Measurements from ENCODE around the gene CDKN2B. TPM values are rescaled to one million over a fixed set of nuclear protein-coding genes. Genes with fewer than 3 reads are reported as not detected.

Gene CDKN2B
- total and polyA plus RNA-seq, 2 experiments from 2014 or later, result 0.29 to 0.83 TPM

DNA sequence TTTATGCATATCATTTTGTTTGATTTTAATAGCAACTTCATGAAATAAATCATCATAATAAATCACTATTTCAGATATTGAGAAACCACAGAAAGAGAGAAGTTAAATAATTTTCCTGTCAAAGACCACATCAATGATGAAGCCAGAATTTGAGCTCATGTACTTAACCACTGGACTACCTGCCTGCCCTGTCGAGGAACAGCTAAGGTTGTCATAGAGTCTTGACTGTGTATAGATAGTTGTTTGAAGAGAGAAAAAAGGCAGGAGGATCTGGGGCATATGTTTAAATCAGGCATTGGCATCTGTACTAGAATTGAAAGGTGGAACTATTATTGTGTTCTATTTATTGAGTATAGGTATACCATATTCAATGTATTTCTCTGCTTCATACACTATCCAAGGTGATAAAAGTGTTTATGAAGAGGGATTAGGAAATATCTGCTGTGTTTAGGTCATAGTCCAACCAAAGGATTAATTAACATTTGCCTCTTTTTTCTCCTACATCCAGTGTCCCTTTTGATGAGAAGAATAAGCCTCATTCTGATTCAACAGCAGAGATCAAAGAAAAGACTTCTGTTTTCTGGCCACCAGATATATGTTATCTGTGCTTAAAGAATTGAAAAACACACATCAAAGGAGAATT lies 37.3 kb upstream of the CDKN2B start (continued):
- TF ChIP-seq, protein P1, sequence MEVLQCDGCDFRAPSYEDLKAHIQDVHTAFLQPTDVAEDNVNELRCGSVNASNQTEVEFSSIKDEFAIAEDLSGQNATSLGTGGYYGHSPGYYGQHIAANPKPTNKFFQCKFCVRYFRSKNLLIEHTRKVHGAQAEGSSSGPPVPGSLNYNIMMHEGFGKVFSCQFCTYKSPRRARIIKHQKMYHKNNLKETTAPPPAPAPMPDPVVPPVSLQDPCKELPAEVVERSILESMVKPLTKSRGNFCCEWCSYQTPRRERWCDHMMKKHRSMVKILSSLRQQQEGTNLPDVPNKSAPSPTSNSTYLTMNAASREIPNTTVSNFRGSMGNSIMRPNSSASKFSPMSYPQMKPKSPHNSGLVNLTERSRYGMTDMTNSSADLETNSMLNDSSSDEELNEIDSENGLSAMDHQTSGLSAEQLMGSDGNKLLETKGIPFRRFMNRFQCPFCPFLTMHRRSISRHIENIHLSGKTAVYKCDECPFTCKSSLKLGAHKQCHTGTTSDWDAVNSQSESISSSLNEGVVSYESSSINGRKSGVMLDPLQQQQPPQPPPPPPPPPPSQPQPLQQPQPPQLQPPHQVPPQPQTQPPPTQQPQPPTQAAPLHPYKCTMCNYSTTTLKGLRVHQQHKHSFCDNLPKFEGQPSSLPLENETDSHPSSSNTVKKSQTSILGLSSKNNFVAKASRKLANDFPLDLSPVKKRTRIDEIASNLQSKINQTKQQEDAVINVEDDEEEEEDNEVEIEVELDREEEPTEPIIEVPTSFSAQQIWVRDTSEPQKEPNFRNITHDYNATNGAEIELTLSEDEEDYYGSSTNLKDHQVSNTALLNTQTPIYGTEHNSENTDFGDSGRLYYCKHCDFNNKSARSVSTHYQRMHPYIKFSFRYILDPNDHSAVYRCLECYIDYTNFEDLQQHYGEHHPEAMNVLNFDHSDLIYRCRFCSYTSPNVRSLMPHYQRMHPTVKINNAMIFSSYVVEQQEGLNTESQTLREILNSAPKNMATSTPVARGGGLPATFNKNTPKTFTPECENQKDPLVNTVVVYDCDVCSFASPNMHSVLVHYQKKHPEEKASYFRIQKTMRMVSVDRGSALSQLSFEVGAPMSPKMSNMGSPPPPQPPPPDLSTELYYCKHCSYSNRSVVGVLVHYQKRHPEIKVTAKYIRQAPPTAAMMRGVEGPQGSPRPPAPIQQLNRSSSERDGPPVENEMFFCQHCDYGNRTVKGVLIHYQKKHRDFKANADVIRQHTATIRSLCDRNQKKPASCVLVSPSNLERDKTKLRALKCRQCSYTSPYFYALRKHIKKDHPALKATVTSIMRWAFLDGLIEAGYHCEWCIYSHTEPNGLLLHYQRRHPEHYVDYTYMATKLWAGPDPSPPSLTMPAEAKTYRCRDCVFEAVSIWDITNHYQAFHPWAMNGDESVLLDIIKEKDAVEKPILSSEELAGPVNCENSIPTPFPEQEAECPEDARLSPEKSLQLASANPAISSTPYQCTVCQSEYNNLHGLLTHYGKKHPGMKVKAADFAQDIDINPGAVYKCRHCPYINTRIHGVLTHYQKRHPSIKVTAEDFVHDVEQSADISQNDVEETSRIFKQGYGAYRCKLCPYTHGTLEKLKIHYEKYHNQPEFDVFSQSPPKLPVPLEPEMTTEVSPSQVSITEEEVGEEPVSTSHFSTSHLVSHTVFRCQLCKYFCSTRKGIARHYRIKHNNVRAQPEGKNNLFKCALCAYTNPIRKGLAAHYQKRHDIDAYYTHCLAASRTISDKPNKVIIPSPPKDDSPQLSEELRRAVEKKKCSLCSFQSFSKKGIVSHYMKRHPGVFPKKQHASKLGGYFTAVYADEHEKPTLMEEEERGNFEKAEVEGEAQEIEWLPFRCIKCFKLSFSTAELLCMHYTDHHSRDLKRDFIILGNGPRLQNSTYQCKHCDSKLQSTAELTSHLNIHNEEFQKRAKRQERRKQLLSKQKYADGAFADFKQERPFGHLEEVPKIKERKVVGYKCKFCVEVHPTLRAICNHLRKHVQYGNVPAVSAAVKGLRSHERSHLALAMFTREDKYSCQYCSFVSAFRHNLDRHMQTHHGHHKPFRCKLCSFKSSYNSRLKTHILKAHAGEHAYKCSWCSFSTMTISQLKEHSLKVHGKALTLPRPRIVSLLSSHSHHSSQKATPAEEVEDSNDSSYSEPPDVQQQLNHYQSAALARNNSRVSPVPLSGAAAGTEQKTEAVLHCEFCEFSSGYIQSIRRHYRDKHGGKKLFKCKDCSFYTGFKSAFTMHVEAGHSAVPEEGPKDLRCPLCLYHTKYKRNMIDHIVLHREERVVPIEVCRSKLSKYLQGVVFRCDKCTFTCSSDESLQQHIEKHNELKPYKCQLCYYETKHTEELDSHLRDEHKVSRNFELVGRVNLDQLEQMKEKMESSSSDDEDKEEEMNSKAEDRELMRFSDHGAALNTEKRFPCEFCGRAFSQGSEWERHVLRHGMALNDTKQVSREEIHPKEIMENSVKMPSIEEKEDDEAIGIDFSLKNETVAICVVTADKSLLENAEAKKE (CRISPR knock-in tag; IDR thresholded peaks at IDR 0.05), result no peak

GRCh38 chr9:22045423-22045822 lies 36.3 kb upstream of the CDKN2B start:
- DNase-seq (ENCODE audit: low spot score) (no peak), ATAC-seq (no peak)
- no peaks in the 10 kb centered on the region for H3K36me3 Mint-ChIP-seq (ENCODE audit: low read depth)
- Histone ChIP-seq H3K27ac (ENCODE audit: low read depth) (no peak overlapping the region), H3K4me2 (no peak overlapping the region), H3K4me1 (ENCODE audit: insufficient read depth) (no peaks in the 10 kb centered on the region), H3K9me2 (ENCODE audit: insufficient read depth) (no peaks in the 10 kb centered on the region), H3K79me2 (replicated peaks; ENCODE audit: insufficient read depth) (no peaks in the 10 kb centered on the region), H4K20me1 (replicated peaks; ENCODE audit: insufficient read depth) (no peaks in the 10 kb centered on the region), H3K36me3 (ENCODE audit: insufficient read depth) (no peaks in the 10 kb centered on the region), H3K27me3 (ENCODE audit: insufficient read depth) (no peaks in the 10 kb centered on the region), H2AFZ (no peak overlapping the region), H3K4me3 (no peak overlapping the region), H3F3A (replicated peaks; ENCODE audit: low read depth) (no peaks in the 10 kb centered on the region)
- no peak overlapping the region for H3K27ac Mint-ChIP-seq
- H3K4me3 Mint-ChIP-seq, result no peak overlapping the region
- no peak for TF ChIP-seq NANOG (IDR thresholded peaks at IDR 0.05; ENCODE audit: borderline replicate concordance)
- H3K4me1 Mint-ChIP-seq, result no peaks in the 10 kb centered on the region; the same call in 2 of the 3 replicates
- no peaks in the 10 kb centered on the region for H3K27me3 Mint-ChIP-seq (ENCODE audit: insufficient read depth, low read depth, poor library complexity)
- H3K9me3 Mint-ChIP-seq, result no peaks in the 10 kb centered on the region

- no peaks in the 10 kb centered on the region for H3K79me2 ChIP-seq (replicated peaks; ENCODE audit: insufficient read depth)
- H4K20me1 ChIP-seq (replicated peaks; ENCODE audit: insufficient read depth), result no peaks in the 10 kb centered on the region
- H3K4me3 Mint-ChIP-seq, result no peak overlapping the region
- H3K27me3 Mint-ChIP-seq (ENCODE audit: insufficient read depth, low read depth, poor library complexity), result no peaks in the 10 kb centered on the region
- no peak overlapping the region for H3K4me3 ChIP-seq
- no peak overlapping the region for H3K27ac Mint-ChIP-seq
- H3F3A ChIP-seq (replicated peaks; ENCODE audit: low read depth), result no peaks in the 10 kb centered on the region
- H3K27ac ChIP-seq (ENCODE audit: low read depth), result no peak overlapping the region
- no peaks in the 10 kb centered on the region for H3K27me3 ChIP-seq (ENCODE audit: insufficient read depth)
- no peaks in the 10 kb centered on the region for H3K4me1 ChIP-seq (ENCODE audit: insufficient read depth)
- DNase-seq (ENCODE audit: low spot score) (no peak), ATAC-seq (no peak)
- H3K9me3 Mint-ChIP-seq, result no peaks in the 10 kb centered on the region
- H3K36me3 Mint-ChIP-seq (ENCODE audit: low read depth), result no peaks in the 10 kb centered on the region
- no peak overlapping the region for H2AFZ ChIP-seq
- no peak overlapping the region for H3K4me2 ChIP-seq
- peaks cover 3% of the 10 kb centered on the region; the same call in 2 of the 3 replicates for H3K4me1 Mint-ChIP-seq
- H3K9me2 ChIP-seq (ENCODE audit: insufficient read depth), result no peaks in the 10 kb centered on the region
- H3K36me3 ChIP-seq (ENCODE audit: insufficient read depth), result no peaks in the 10 kb centered on the region
- TF ChIP-seq CTCF (conservative IDR thresholded peaks at IDR 0.05; ENCODE audit: low read depth in 2 of 2) (no peak), ZNF331 (CRISPR knock-in tag; IDR thresholded peaks at IDR 0.05; ENCODE audit: low read depth) (no peak), EZH2 (IDR thresholded peaks at IDR 0.05; ENCODE audit: low read depth, unreplicated experiment) (no peak)
Measured at GRCh38 chr9:22044583-22044982, 35.5 kb upstream of the CDKN2B start.
